H9 (cell line): Measurements from ENCODE around the gene MYLK. TPM values are rescaled to one million over a fixed set of nuclear protein-coding genes. Genes with fewer than 3 reads are reported as not detected.

Experiments
- DNase-seq: peaks from one replicate; pipeline ENCODE4 v3.0.0-alpha.2; 2017
- H2AFZ ChIP-seq: one replicate; pipeline ENCODE4 v1.6.1; 2013; ENCODE audit warnings: mild to moderate bottlenecking, low read length, control low read depth, moderate library complexity
- H2AK5ac ChIP-seq: 2 replicates; pipeline ENCODE4 v1.6.1; 2013; ENCODE audit warnings: low read length, control low read depth, mixed read lengths; ENCODE audit not compliant: insufficient read length
- H2BK120ac ChIP-seq: one replicate; pipeline ENCODE4 v1.6.1; 2013; ENCODE audit warnings: low read depth, mild to moderate bottlenecking, low read length, control low read depth, inconsistent platforms; ENCODE audit not compliant: poor library complexity, severe bottlenecking
- H2BK12ac ChIP-seq: 2 replicates; pipeline ENCODE4 v1.6.1; 2013; ENCODE audit warnings: low read length, control low read depth, mixed read lengths, low read depth; ENCODE audit not compliant: insufficient read length
- H2BK15ac ChIP-seq: 2 replicates; pipeline ENCODE4 v1.6.1; 2013; ENCODE audit warnings: low read depth, low read length, control low read depth
- H2BK20ac ChIP-seq: one replicate; pipeline ENCODE4 v1.6.1; 2013; ENCODE audit warnings: low read depth, mild to moderate bottlenecking, low read length, control low read depth, inconsistent platforms; ENCODE audit not compliant: poor library complexity, severe bottlenecking
- H2BK5ac ChIP-seq: 2 replicates; pipeline ENCODE4 v1.6.1; 2013; ENCODE audit warnings: low read length, control low read depth, mixed read lengths; ENCODE audit not compliant: insufficient read length
- H3K14ac ChIP-seq: 2 replicates; pipeline ENCODE4 v1.6.1; 2013; ENCODE audit warnings: low read length, control low read depth; ENCODE audit not compliant: insufficient read depth
- H3K18ac ChIP-seq: 2 replicates; pipeline ENCODE4 v1.6.1; 2013; ENCODE audit warnings: low read depth, mild to moderate bottlenecking, mixed read lengths, low read length, control low read depth; ENCODE audit not compliant: insufficient read length
- H3K23ac ChIP-seq: 2 replicates; pipeline ENCODE4 v1.6.1; 2013; ENCODE audit warnings: low read length, control low read depth, mixed read lengths, low read depth; ENCODE audit not compliant: insufficient read length
- H3K23me2 ChIP-seq: 2 replicates; pipeline ENCODE4 v1.6.1; 2013; ENCODE audit warnings: low read depth, mild to moderate bottlenecking, mixed read lengths, low read length, control low read depth; ENCODE audit not compliant: insufficient read length, poor library complexity, severe bottlenecking
- H3K27ac ChIP-seq: 2 replicates; pipeline ENCODE4 v1.5.1; 2013; ENCODE audit warnings: low read length, control low read depth, mixed read lengths, low read depth; ENCODE audit not compliant: insufficient read length
- H3K27me3 ChIP-seq: 2 replicates; pipeline ENCODE4 v1.6.1; 2013; ENCODE audit warnings: low read length, control low read depth, inconsistent platforms; ENCODE audit not compliant: insufficient read depth
- H3K4ac ChIP-seq: 2 replicates; pipeline ENCODE4 v1.6.1; 2013; ENCODE audit warnings: low read depth, mild to moderate bottlenecking, control low read depth, inconsistent platforms, low read length, moderate library complexity
- H3K4me1 ChIP-seq: 2 replicates; pipeline ENCODE4 v1.6.1; 2013; ENCODE audit warnings: low read length, control low read depth, inconsistent platforms; ENCODE audit not compliant: insufficient read depth
- H3K4me2 ChIP-seq: 2 replicates; pipeline ENCODE4 v1.6.1; 2013; ENCODE audit warnings: low read length, control low read depth, mixed read lengths; ENCODE audit not compliant: insufficient read length, insufficient read depth
- H3K56ac ChIP-seq: 2 replicates; pipeline ENCODE4 v1.6.1; 2013; ENCODE audit warnings: low read depth, mild to moderate bottlenecking, mixed read lengths, low read length, control low read depth; ENCODE audit not compliant: insufficient read length
- H3K79me1 ChIP-seq: 2 replicates; pipeline ENCODE4 v1.6.1; 2013; ENCODE audit warnings: low read depth, mild to moderate bottlenecking, moderate library complexity, low read length, control low read depth, inconsistent platforms; ENCODE audit not compliant: insufficient read depth, poor library complexity, severe bottlenecking
- H3K79me2 ChIP-seq: 2 replicates; pipeline ENCODE4 v1.6.1; 2013; ENCODE audit warnings: low read length, control low read depth, inconsistent platforms; ENCODE audit not compliant: insufficient read depth
- H3K9ac ChIP-seq: 2 replicates; pipeline ENCODE4 v1.6.1; 2013; ENCODE audit warnings: low read length, control low read depth, mixed read lengths; ENCODE audit not compliant: insufficient read length; ENCODE audit errors: extremely low read depth
- H3K9me3 ChIP-seq: one replicate; pipeline ENCODE4 v1.6.1; 2013; ENCODE audit warnings: low read depth, low read length, inconsistent platforms; ENCODE audit not compliant: control insufficient read depth
- H3T11ph ChIP-seq: one replicate; pipeline ENCODE4 v1.6.1; 2013; ENCODE audit warnings: mild to moderate bottlenecking, low read length, control low read depth, inconsistent platforms
- H4K20me1 ChIP-seq: one replicate; pipeline ENCODE4 v1.6.1; 2013; ENCODE audit not compliant: control insufficient read depth, insufficient read length, insufficient read depth
- H4K5ac ChIP-seq: 2 replicates; pipeline ENCODE4 v1.6.1; 2013; ENCODE audit warnings: low read depth, mild to moderate bottlenecking, mixed read lengths, low read length, control low read depth; ENCODE audit not compliant: insufficient read length
- H4K8ac ChIP-seq: replicated peaks from 2 replicates; pipeline ENCODE4 v1.6.1; 2013; ENCODE audit warnings: low read length, control low read depth, mixed read lengths, low read depth; ENCODE audit not compliant: insufficient read length
- H4K91ac ChIP-seq: 2 replicates; pipeline ENCODE4 v1.6.1; 2013; ENCODE audit warnings: low read depth, mild to moderate bottlenecking, moderate library complexity, mixed read lengths, low read length, control low read depth; ENCODE audit not compliant: insufficient read length
- H3K27ac Mint-ChIP-seq, 3 experiments: 2 replicates in 2 of 3; 3 replicates in 1 of 3; pipeline ENCODE4 v1.8.0; 2020 to 2021; ENCODE audit warnings: mixed read lengths in 3 of 3, mild to moderate bottlenecking in 1 of 3, moderate library complexity in 1 of 3
- H3K27me3 Mint-ChIP-seq: 2 replicates; pipeline ENCODE4 v1.8.0; 2021; ENCODE audit warnings: low read depth, mild to moderate bottlenecking, moderate library complexity, mixed read lengths
- H3K36me3 Mint-ChIP-seq, 3 experiments: 2 replicates in 2 of 3; 3 replicates in 1 of 3; pipeline ENCODE4 v1.8.0; 2020 to 2021; ENCODE audit warnings: low read depth in 3 of 3, mixed read lengths in 3 of 3; ENCODE audit not compliant: insufficient read depth in 1 of 3
- H3K4me1 Mint-ChIP-seq, 2 experiments: 2 replicates each; pipeline ENCODE4 v1.8.0; 2020; ENCODE audit warnings: mixed read lengths in 2 of 2
- H3K4me3 Mint-ChIP-seq, 2 experiments: 2 replicates in 1 of 2; 3 replicates in 1 of 2; pipeline ENCODE4 v1.8.0; 2020 to 2021; ENCODE audit warnings: mild to moderate bottlenecking in 2 of 2, mixed read lengths in 2 of 2, moderate library complexity in 1 of 2
- H3K9me3 Mint-ChIP-seq, 2 experiments: 2 replicates in 1 of 2; 3 replicates in 1 of 2; pipeline ENCODE4 v1.8.0; 2020; ENCODE audit warnings: mild to moderate bottlenecking in 2 of 2, mixed read lengths in 2 of 2, moderate library complexity in 1 of 2
- WGBS: extraction: QIAGEN DNeasy Blood & Tissue Kit; methylation state at CpG from one replicate; pipeline ENCODE4 v1.1.7; 2013; ENCODE audit warnings: missing lambda C conversion rate, low lambda C conversion rate, mixed read lengths; ENCODE audit not compliant: insufficient read length; ENCODE audit errors: extremely low coverage; 5-methylcytosine and 5-hydroxymethylcytosine counted together
- total RNA-seq: library from RNA; stranded (reverse); gene quantifications from 2 replicates; pipeline ENCODE4 v1.2.1, GENCODE V29; 2021
- TF ChIP-seq, protein P1 (sequence below): fragments of 200-600 bp; sonication (generic); conservative IDR thresholded peaks from 3 replicates; pipeline ENCODE4 v1.8.0; 2021; ENCODE audit warnings: antibody characterized with exemption, mild to moderate bottlenecking

The MYLK gene
- total RNA-seq, 1 experiment from 2014 or later, result 10.1 TPM

DNA sequence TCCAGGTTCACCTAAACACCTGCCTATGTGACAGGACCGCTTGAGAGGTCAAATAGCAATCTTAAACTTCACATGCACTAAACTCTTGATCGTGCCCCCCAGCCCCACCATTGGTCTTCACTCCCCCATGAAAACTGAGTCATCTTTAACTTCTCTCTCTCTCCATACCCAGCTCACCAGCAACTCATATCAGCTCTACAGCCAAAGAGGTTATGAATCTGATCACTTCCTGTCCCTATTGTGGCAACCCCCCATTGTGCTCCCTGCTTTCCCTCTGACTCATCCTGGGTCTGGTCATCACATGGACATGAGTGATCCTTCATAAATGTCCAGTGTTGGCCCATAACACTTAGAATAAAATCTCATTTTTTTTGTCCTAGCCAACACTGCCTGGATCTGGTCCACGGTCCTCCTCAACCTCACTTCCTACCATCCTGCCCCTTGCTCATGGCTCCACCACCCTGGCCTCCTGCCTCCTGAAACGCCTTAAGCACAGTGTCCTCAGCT lies 195.8 kb downstream of the MYLK start:
- H2BK120ac ChIP-seq, result no peak overlapping the region
- H2BK5ac ChIP-seq, result no peak overlapping the region
- no peak overlapping the region for H2BK12ac ChIP-seq
- Mint-ChIP-seq H3K36me3 (peaks cover 0 to 2% (median 0%) of the 10 kb centered on the region in 3 experiments; a peak in 2 of 7 replicates), H3K27me3 (no peaks in the 10 kb centered on the region; the same call in 1 of the 2 replicates), H3K27ac (no peak overlapping the region), H3K9me3 (no peaks in the 10 kb centered on the region), H3K4me1 (peaks cover 15 to 32% of the 10 kb centered on the region in 2 experiments), H3K4me3 (no peak overlapping the region)
- no peaks in the 10 kb centered on the region for H4K20me1 ChIP-seq
- no peak overlapping the region for H4K5ac ChIP-seq
- no peaks in the 10 kb centered on the region for H3K79me1 ChIP-seq
- no peak overlapping the region for H4K91ac ChIP-seq
- no peaks in the 10 kb centered on the region for H3K23me2 ChIP-seq
- no peak overlapping the region for H3K27ac ChIP-seq
- DNase-seq, result no peak
- peaks cover 3% of the 10 kb centered on the region for H3K4me1 ChIP-seq
- no peaks in the 10 kb centered on the region for H3K79me2 ChIP-seq
- no peaks in the 10 kb centered on the region for H3K9me3 ChIP-seq
- no CpG with 5 or more reads among the region's 4 CpGs for WGBS
- no peak overlapping the region for H3K18ac ChIP-seq
- no peak overlapping the region for H2AK5ac ChIP-seq
- no peak overlapping the region for H3K23ac ChIP-seq
- H3K27me3 ChIP-seq, result no peaks in the 10 kb centered on the region
- H3K9ac ChIP-seq, result no peak overlapping the region
- H3K4ac ChIP-seq, result no peak overlapping the region
- H3K14ac ChIP-seq, result no peak overlapping the region
- no peak overlapping the region for H3K56ac ChIP-seq
- H4K8ac ChIP-seq, result no peak overlapping the region
- H3K4me2 ChIP-seq, result no peak overlapping the region
- H2AFZ ChIP-seq, result no peak overlapping the region
- H3T11ph ChIP-seq, result no peak overlapping the region
- TF ChIP-seq, protein P1, sequence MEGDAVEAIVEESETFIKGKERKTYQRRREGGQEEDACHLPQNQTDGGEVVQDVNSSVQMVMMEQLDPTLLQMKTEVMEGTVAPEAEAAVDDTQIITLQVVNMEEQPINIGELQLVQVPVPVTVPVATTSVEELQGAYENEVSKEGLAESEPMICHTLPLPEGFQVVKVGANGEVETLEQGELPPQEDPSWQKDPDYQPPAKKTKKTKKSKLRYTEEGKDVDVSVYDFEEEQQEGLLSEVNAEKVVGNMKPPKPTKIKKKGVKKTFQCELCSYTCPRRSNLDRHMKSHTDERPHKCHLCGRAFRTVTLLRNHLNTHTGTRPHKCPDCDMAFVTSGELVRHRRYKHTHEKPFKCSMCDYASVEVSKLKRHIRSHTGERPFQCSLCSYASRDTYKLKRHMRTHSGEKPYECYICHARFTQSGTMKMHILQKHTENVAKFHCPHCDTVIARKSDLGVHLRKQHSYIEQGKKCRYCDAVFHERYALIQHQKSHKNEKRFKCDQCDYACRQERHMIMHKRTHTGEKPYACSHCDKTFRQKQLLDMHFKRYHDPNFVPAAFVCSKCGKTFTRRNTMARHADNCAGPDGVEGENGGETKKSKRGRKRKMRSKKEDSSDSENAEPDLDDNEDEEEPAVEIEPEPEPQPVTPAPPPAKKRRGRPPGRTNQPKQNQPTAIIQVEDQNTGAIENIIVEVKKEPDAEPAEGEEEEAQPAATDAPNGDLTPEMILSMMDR, result no peak
- no peak overlapping the region for H2BK20ac ChIP-seq
- no peak overlapping the region for H2BK15ac ChIP-seq
